Nephron progenitor cell (in vitro differentiated cells): ENCODE measurements around the gene RGS9.

Experiments used
- DNase-seq: peaks from one replicate; pipeline ENCODE4 v3.0.0; 2021
- H3K27ac Mint-ChIP-seq: 2 replicates; pipeline ENCODE4 v1.8.0; 2021; ENCODE audit warnings: mild to moderate bottlenecking, moderate library complexity, mixed read lengths
- H3K27me3 Mint-ChIP-seq: 2 replicates; pipeline ENCODE4 v1.8.0; 2021; ENCODE audit warnings: mild to moderate bottlenecking, low read depth, mixed read lengths; ENCODE audit not compliant: poor library complexity
- H3K36me3 Mint-ChIP-seq: 2 replicates; pipeline ENCODE4 v1.8.0; 2021; ENCODE audit warnings: low read depth, mixed read lengths
- H3K4me1 Mint-ChIP-seq: 2 replicates; pipeline ENCODE4 v1.8.0; 2021; ENCODE audit warnings: mixed read lengths
- H3K4me3 Mint-ChIP-seq: 2 replicates; pipeline ENCODE4 v1.8.0; 2021; ENCODE audit warnings: mild to moderate bottlenecking, moderate library complexity, mixed read lengths
- H3K9me3 Mint-ChIP-seq: 2 replicates; pipeline ENCODE4 v1.8.0; 2021; ENCODE audit warnings: mild to moderate bottlenecking, moderate library complexity, mixed read lengths
- TF ChIP-seq, protein P1 (sequence below): fragments of 200-600 bp; sonication (generic); IDR thresholded peaks from 2 replicates; pipeline ENCODE4 v1.5.0; 2021; ENCODE audit warnings: antibody characterized with exemption

The RGS9 gene

DNA sequence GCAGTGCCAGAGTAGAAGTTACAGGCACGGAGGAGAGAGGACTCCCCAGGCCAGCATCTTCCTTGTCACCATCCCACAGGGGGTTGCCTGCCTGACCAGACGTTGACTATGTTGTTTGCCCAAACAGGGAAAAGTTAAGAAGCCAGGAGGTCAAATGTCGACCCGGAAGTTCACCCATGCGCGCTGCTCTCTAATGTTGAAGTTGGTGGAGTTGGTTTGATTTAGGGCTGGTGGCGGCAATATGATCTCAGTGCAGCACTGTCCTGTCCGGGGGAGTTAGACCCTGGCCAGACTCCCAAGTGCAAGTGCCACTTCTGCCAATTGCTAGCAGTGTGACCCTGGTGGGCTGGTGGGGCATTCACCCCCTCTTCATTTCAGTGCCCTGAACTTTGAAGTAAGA, 30.4 kb downstream of the RGS9 start:
- H3K4me3 Mint-ChIP-seq, result no peak overlapping the region
- H3K4me1 Mint-ChIP-seq, result peaks cover 37% of the 10 kb centered on the region
- no peaks in the 10 kb centered on the region for H3K36me3 Mint-ChIP-seq
- peaks cover 32% of the 10 kb centered on the region for H3K27me3 Mint-ChIP-seq
- DNase-seq, result peak; percentile 68
- no peaks in the 10 kb centered on the region for H3K9me3 Mint-ChIP-seq
- H3K27ac Mint-ChIP-seq, result peak overlapping the region; percentile 81
- TF ChIP-seq, protein P1, sequence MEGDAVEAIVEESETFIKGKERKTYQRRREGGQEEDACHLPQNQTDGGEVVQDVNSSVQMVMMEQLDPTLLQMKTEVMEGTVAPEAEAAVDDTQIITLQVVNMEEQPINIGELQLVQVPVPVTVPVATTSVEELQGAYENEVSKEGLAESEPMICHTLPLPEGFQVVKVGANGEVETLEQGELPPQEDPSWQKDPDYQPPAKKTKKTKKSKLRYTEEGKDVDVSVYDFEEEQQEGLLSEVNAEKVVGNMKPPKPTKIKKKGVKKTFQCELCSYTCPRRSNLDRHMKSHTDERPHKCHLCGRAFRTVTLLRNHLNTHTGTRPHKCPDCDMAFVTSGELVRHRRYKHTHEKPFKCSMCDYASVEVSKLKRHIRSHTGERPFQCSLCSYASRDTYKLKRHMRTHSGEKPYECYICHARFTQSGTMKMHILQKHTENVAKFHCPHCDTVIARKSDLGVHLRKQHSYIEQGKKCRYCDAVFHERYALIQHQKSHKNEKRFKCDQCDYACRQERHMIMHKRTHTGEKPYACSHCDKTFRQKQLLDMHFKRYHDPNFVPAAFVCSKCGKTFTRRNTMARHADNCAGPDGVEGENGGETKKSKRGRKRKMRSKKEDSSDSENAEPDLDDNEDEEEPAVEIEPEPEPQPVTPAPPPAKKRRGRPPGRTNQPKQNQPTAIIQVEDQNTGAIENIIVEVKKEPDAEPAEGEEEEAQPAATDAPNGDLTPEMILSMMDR, result no peak

GRCh38 chr17:65169691-65170090, 32.5 kb downstream of the RGS9 start:
- H3K36me3 Mint-ChIP-seq, result no peaks in the 10 kb centered on the region
- TF ChIP-seq, protein P1, result no peak
- H3K4me1 Mint-ChIP-seq, result peaks cover 37% of the 10 kb centered on the region
- no peak for DNase-seq
- H3K9me3 Mint-ChIP-seq, result no peaks in the 10 kb centered on the region
- H3K27ac Mint-ChIP-seq, result no peak overlapping the region
- H3K27me3 Mint-ChIP-seq, result peaks cover 24% of the 10 kb centered on the region
- no peak overlapping the region for H3K4me3 Mint-ChIP-seq

DNA sequence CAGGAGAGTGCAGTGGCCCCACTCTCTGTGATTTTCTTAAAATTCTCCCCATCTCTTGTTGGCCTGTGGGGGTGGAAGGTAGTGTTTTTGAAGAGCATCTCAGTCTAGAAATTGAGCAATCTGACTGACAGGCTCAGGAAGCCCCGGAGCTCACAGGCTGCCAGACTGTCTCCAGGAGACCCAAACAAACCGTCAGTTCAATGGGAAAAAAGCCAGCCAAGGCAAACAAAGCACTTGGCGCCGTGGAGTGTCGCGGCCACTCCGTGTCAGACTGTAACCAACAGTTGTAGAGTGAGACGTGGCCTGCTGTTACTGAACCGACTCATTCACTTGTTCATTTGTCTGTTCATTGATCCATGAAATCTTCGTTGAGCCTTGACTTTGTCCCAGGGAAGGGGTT, 33.7 kb downstream of the RGS9 start:
- TF ChIP-seq, protein P1, result no peak
- H3K27ac Mint-ChIP-seq, result no peak overlapping the region
- no peak for DNase-seq
- H3K36me3 Mint-ChIP-seq, result no peaks in the 10 kb centered on the region
- H3K9me3 Mint-ChIP-seq, result no peaks in the 10 kb centered on the region
- H3K4me1 Mint-ChIP-seq, result peaks cover 36% of the 10 kb centered on the region
- peaks cover 20% of the 10 kb centered on the region for H3K27me3 Mint-ChIP-seq
- H3K4me3 Mint-ChIP-seq, result no peak overlapping the region

GRCh38 chr17:65171752-65172151, 34.6 kb downstream of the RGS9 start:
- Mint-ChIP-seq H3K9me3 (peaks cover 4% of the 10 kb centered on the region), H3K27me3 (peaks cover 29% of the 10 kb centered on the region), H3K4me3 (no peak overlapping the region), H3K27ac (no peak overlapping the region), H3K36me3 (no peaks in the 10 kb centered on the region), H3K4me1 (peaks cover 27% of the 10 kb centered on the region)
- TF ChIP-seq, protein P1, result no peak
- no peak for DNase-seq

- no peak for DNase-seq
- H3K36me3 Mint-ChIP-seq, result no peaks in the 10 kb centered on the region
- TF ChIP-seq, protein P1, result no peak
- H3K27ac Mint-ChIP-seq, result no peak overlapping the region
- H3K9me3 Mint-ChIP-seq, result peaks cover 10% of the 10 kb centered on the region
- H3K4me3 Mint-ChIP-seq, result no peak overlapping the region
- H3K4me1 Mint-ChIP-seq, result peaks cover 20% of the 10 kb centered on the region
- H3K27me3 Mint-ChIP-seq, result peaks cover 31% of the 10 kb centered on the region
Measured at GRCh38 chr17:65172496-65173136, 35.4 kb downstream of the RGS9 start.

DNA sequence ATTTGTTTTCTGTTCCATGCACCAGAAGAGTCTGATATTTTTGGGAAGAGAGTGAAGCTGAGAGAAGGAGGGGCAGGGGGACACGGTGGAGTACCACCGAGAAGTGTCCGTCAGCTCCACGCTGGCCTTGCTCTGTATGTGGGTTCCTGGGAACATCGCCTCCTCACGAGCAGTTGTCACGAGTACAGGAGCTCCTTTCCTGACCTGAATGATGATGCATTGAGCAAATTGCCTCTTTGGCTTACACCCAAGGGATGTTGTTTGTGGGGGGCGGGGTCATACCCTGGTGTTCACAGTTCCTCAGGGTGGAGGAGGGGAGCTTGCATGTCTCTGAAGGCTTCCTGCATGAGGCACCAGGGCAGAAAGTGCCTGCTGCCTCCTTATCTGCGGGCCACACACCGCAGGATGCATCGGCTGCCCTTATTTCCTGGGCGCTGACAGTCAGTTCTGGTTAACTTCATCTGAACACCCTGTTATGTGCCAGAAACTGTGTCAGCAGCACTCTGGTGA, 36.2 kb downstream of the RGS9 start:
- no peak for DNase-seq
- Mint-ChIP-seq H3K27me3 (peaks cover 31% of the 10 kb centered on the region), H3K4me1 (peaks cover 18% of the 10 kb centered on the region), H3K9me3 (peaks cover 10% of the 10 kb centered on the region), H3K36me3 (no peaks in the 10 kb centered on the region), H3K27ac (peak overlapping the region; percentile 37), H3K4me3 (no peak overlapping the region)
- TF ChIP-seq, protein P1, result no peak
